ENCODE results near the gene TLCD3A.
"Not testable (repeated sequence)": the region's sequence is repeated elsewhere in the genome, so short reads cannot be mapped to it uniquely, and the experiment has no call there.

The TLCD3A gene

GRCh38 chr17:733743-734142, 1.3 kb downstream of the TLCD3A start:
- Histone ChIP-seq H3K27ac (ENCODE audit: low read length) (no peak overlapping the region), H3K9ac (ENCODE audit: low read length in 2 of 2) (peak overlapping the region in 1 of 2 donors; percentile 71), H3K27me3 (ENCODE audit: control insufficient read depth in 1 of 2, insufficient read depth in 2 of 2, low read length in 2 of 2) (no peaks in the 10 kb centered on the region), H3K4me1 (ENCODE audit: control insufficient read depth, insufficient read depth, low read length) (peaks cover 15% of the 10 kb centered on the region), H3K4me3 (ENCODE audit: low read length in 2 of 2) (peak overlapping the region; percentile 74 to 81), H3K9me3 (ENCODE audit: control insufficient read depth in 2 of 2, low read length in 2 of 2) (no peaks in the 10 kb centered on the region), H3K36me3 (ENCODE audit: control insufficient read depth in 2 of 2, insufficient read depth in 2 of 2, low read length in 2 of 2) (peaks cover 0 to 2% of the 10 kb centered on the region in 2 donors)

- Histone ChIP-seq H3K9me3 (ENCODE audit: control insufficient read depth in 2 of 2, low read length in 2 of 2) (no peaks in the 10 kb centered on the region), H3K4me3 (ENCODE audit: low read length in 2 of 2) (no peak overlapping the region), H3K27ac (ENCODE audit: low read length) (no peak overlapping the region), H3K36me3 (ENCODE audit: control insufficient read depth in 2 of 2, insufficient read depth in 2 of 2, low read length in 2 of 2) (peaks cover 12 to 26% of the 10 kb centered on the region in 2 donors), H3K27me3 (ENCODE audit: control insufficient read depth in 1 of 2, insufficient read depth in 2 of 2, low read length in 2 of 2) (no peaks in the 10 kb centered on the region), H3K9ac (ENCODE audit: low read length in 2 of 2) (no peak overlapping the region), H3K4me1 (ENCODE audit: control insufficient read depth, insufficient read depth, low read length) (peaks cover 9% of the 10 kb centered on the region)
These were observed 5.2 kb downstream of the TLCD3A start for GRCh38 chr17:737561-738113.

GRCh38 chr17:740240-741017, 8.0 kb downstream of the TLCD3A start:
- no peaks in the 10 kb centered on the region for H3K4me1 ChIP-seq (ENCODE audit: control insufficient read depth, insufficient read depth, low read length)
- H3K36me3 ChIP-seq (ENCODE audit: control insufficient read depth in 2 of 2, insufficient read depth in 2 of 2, low read length in 2 of 2), result peaks cover 24 to 45% of the 10 kb centered on the region in 2 donors
- no peak overlapping the region for H3K9ac ChIP-seq (ENCODE audit: low read length in 2 of 2)
- H3K27me3 ChIP-seq (ENCODE audit: control insufficient read depth in 1 of 2, insufficient read depth in 2 of 2, low read length in 2 of 2), result no peaks in the 10 kb centered on the region
- no peak overlapping the region for H3K4me3 ChIP-seq (ENCODE audit: low read length in 2 of 2)
- no peak overlapping the region for H3K27ac ChIP-seq (ENCODE audit: low read length)
- no peaks in the 10 kb centered on the region for H3K9me3 ChIP-seq (ENCODE audit: control insufficient read depth in 2 of 2, low read length in 2 of 2)

GRCh38 chr17:742147-742793, 9.9 kb downstream of the TLCD3A start:
- Histone ChIP-seq H3K9ac (ENCODE audit: low read length in 2 of 2) (no peak overlapping the region), H3K4me1 (ENCODE audit: control insufficient read depth, insufficient read depth, low read length) (no peaks in the 10 kb centered on the region), H3K27me3 (ENCODE audit: control insufficient read depth in 1 of 2, insufficient read depth in 2 of 2, low read length in 2 of 2) (no peaks in the 10 kb centered on the region), H3K27ac (ENCODE audit: low read length) (no peak overlapping the region), H3K36me3 (ENCODE audit: control insufficient read depth in 2 of 2, insufficient read depth in 2 of 2, low read length in 2 of 2) (peaks cover 41 to 63% of the 10 kb centered on the region in 2 donors), H3K4me3 (ENCODE audit: low read length in 2 of 2) (no peak overlapping the region), H3K9me3 (ENCODE audit: control insufficient read depth in 2 of 2, low read length in 2 of 2) (no peaks in the 10 kb centered on the region)

- Histone ChIP-seq H3K27ac (ENCODE audit: low read length) (no peak overlapping the region), H3K9ac (ENCODE audit: low read length in 2 of 2) (no peak overlapping the region), H3K4me1 (ENCODE audit: control insufficient read depth, insufficient read depth, low read length) (no peaks in the 10 kb centered on the region), H3K9me3 (ENCODE audit: control insufficient read depth in 2 of 2, low read length in 2 of 2) (no peaks in the 10 kb centered on the region), H3K4me3 (ENCODE audit: low read length in 2 of 2) (no peak overlapping the region), H3K27me3 (ENCODE audit: control insufficient read depth in 1 of 2, insufficient read depth in 2 of 2, low read length in 2 of 2) (no peaks in the 10 kb centered on the region), H3K36me3 (ENCODE audit: control insufficient read depth in 2 of 2, insufficient read depth in 2 of 2, low read length in 2 of 2) (peaks cover 45 to 68% of the 10 kb centered on the region in 2 donors)
These were observed 10.7 kb downstream of the TLCD3A start for GRCh38 chr17:743139-743538.

GRCh38 chr17:744937-745336, 12.5 kb downstream of the TLCD3A start:
- Histone ChIP-seq H3K9ac (ENCODE audit: low read length in 2 of 2) (no peak overlapping the region), H3K9me3 (ENCODE audit: control insufficient read depth in 2 of 2, low read length in 2 of 2) (no peaks in the 10 kb centered on the region), H3K4me1 (ENCODE audit: control insufficient read depth, insufficient read depth, low read length) (no peaks in the 10 kb centered on the region), H3K27me3 (ENCODE audit: control insufficient read depth in 1 of 2, insufficient read depth in 2 of 2, low read length in 2 of 2) (no peaks in the 10 kb centered on the region), H3K4me3 (ENCODE audit: low read length in 2 of 2) (no peak overlapping the region), H3K36me3 (ENCODE audit: control insufficient read depth in 2 of 2, insufficient read depth in 2 of 2, low read length in 2 of 2) (peaks cover 45 to 66% of the 10 kb centered on the region in 2 donors), H3K27ac (ENCODE audit: low read length) (no peak overlapping the region)

- Histone ChIP-seq H3K36me3 (ENCODE audit: control insufficient read depth in 2 of 2, insufficient read depth in 2 of 2, low read length in 2 of 2) (peaks cover 44 to 61% of the 10 kb centered on the region in 2 donors), H3K27ac (ENCODE audit: low read length) (no peak overlapping the region), H3K27me3 (ENCODE audit: control insufficient read depth in 1 of 2, insufficient read depth in 2 of 2, low read length in 2 of 2) (no peaks in the 10 kb centered on the region)
These were observed 13.0 kb downstream of the TLCD3A start for GRCh38 chr17:745406-745805.

GRCh38 chr17:746181-746580, 13.8 kb downstream of the TLCD3A start:
- no peak overlapping the region for H3K9ac ChIP-seq (ENCODE audit: low read length in 2 of 2)
- no peaks in the 10 kb centered on the region for H3K27me3 ChIP-seq (ENCODE audit: control insufficient read depth in 1 of 2, insufficient read depth in 2 of 2, low read length in 2 of 2)
- H3K36me3 ChIP-seq (ENCODE audit: control insufficient read depth in 2 of 2, insufficient read depth in 2 of 2, low read length in 2 of 2), result peaks cover 39 to 53% of the 10 kb centered on the region in 2 donors
- no peak overlapping the region for H3K4me3 ChIP-seq (ENCODE audit: low read length in 2 of 2)
- peaks cover 9% of the 10 kb centered on the region for H3K4me1 ChIP-seq (ENCODE audit: control insufficient read depth, insufficient read depth, low read length)
- H3K27ac ChIP-seq (ENCODE audit: low read length), result no peak overlapping the region
- H3K9me3 ChIP-seq (ENCODE audit: control insufficient read depth in 2 of 2, low read length in 2 of 2), result no peaks in the 10 kb centered on the region

More at GRCh38 chr17:745406-745805, 13.0 kb downstream of the TLCD3A start:
- Histone ChIP-seq H3K4me1 (ENCODE audit: control insufficient read depth, insufficient read depth, low read length) (peaks cover under 1% of the 10 kb centered on the region), H3K9me3 (ENCODE audit: control insufficient read depth in 2 of 2, low read length in 2 of 2) (no peaks in the 10 kb centered on the region), H3K9ac (ENCODE audit: low read length in 2 of 2) (no peak overlapping the region), H3K4me3 (ENCODE audit: low read length in 2 of 2) (no peak overlapping the region)

GRCh38 chr17:746783-747629, 14.6 kb downstream of the TLCD3A start:
- Histone ChIP-seq H3K27ac (ENCODE audit: low read length) (no peak overlapping the region), H3K36me3 (ENCODE audit: control insufficient read depth in 2 of 2, insufficient read depth in 2 of 2, low read length in 2 of 2) (peaks cover 33 to 47% of the 10 kb centered on the region in 2 donors)

GRCh38 chr17:748604-749003, 16.2 kb downstream of the TLCD3A start:
- H3K27ac ChIP-seq (ENCODE audit: low read length); H3K9ac ChIP-seq (ENCODE audit: low read length in 2 of 2); H3K4me3 ChIP-seq (ENCODE audit: low read length in 2 of 2); H3K27me3 ChIP-seq (ENCODE audit: control insufficient read depth in 1 of 2, insufficient read depth in 2 of 2, low read length in 2 of 2); H3K9me3 ChIP-seq (ENCODE audit: control insufficient read depth in 2 of 2, low read length in 2 of 2): not testable (repeated sequence)
- Histone ChIP-seq H3K36me3 (ENCODE audit: control insufficient read depth in 2 of 2, insufficient read depth in 2 of 2, low read length in 2 of 2) (peaks cover 30 to 38% of the 10 kb centered on the region in 2 donors), H3K4me1 (ENCODE audit: control insufficient read depth, insufficient read depth, low read length) (peaks cover 20% of the 10 kb centered on the region)

More at GRCh38 chr17:746783-747629, 14.6 kb downstream of the TLCD3A start:
- Histone ChIP-seq H3K9ac (ENCODE audit: low read length in 2 of 2) (no peak overlapping the region), H3K4me1 (ENCODE audit: control insufficient read depth, insufficient read depth, low read length) (peaks cover 15% of the 10 kb centered on the region), H3K4me3 (ENCODE audit: low read length in 2 of 2) (no peak overlapping the region), H3K27me3 (ENCODE audit: control insufficient read depth in 1 of 2, insufficient read depth in 2 of 2, low read length in 2 of 2) (no peaks in the 10 kb centered on the region), H3K9me3 (ENCODE audit: control insufficient read depth in 2 of 2, low read length in 2 of 2) (no peaks in the 10 kb centered on the region)

Data from stomach smooth muscle (tissue), 2 donors.